Esophagus (tissue), 2 donors: ENCODE measurements around the gene PBX4. TPM values are rescaled to one million over a fixed set of nuclear protein-coding genes. Genes with fewer than 3 reads are reported as not detected.

Experiments
- H3K27ac ChIP-seq, 2 donors: one replicate each; pipeline ENCODE4 v1.5.1; 2013; ENCODE audit warnings: low read depth in 2 of 2, mild to moderate bottlenecking in 2 of 2, inconsistent platforms in 1 of 2, low read length in 1 of 2, moderate library complexity in 1 of 2
- H3K27me3 ChIP-seq, 2 donors: one replicate each; pipeline ENCODE4 v1.6.1; 2013; ENCODE audit warnings: low read length in 2 of 2, control low read depth in 1 of 2, mild to moderate bottlenecking in 1 of 2; ENCODE audit not compliant: insufficient read depth in 2 of 2, control insufficient read depth in 1 of 2
- H3K36me3 ChIP-seq, 2 donors: one replicate each; pipeline ENCODE4 v1.6.1; 2013; ENCODE audit warnings: low read length in 1 of 2; ENCODE audit not compliant: control insufficient read depth in 2 of 2, insufficient read depth in 2 of 2
- H3K4me1 ChIP-seq, 2 donors: one replicate each; pipeline ENCODE4 v1.6.1; 2013; ENCODE audit warnings: low read length in 1 of 2; ENCODE audit not compliant: control insufficient read depth in 2 of 2, insufficient read depth in 2 of 2
- H3K4me3 ChIP-seq, 2 donors: one replicate each; pipeline ENCODE4 v1.5.1; 2013; ENCODE audit warnings: low read length in 2 of 2, mild to moderate bottlenecking in 2 of 2, low read depth in 1 of 2, moderate library complexity in 1 of 2
- H3K9me3 ChIP-seq, 2 donors: one replicate each; pipeline ENCODE4 v1.6.1; 2013; ENCODE audit warnings: mild to moderate bottlenecking in 2 of 2, low read depth in 1 of 2, low read length in 1 of 2, moderate library complexity in 1 of 2; ENCODE audit not compliant: control insufficient read depth in 2 of 2, insufficient read depth in 1 of 2
- WGBS, 2 donors: extraction: QIAGEN DNeasy Blood & Tissue Kit; methylation state at CpG; one replicate each; pipeline ENCODE4 v1.1.7; 2013; 5-methylcytosine and 5-hydroxymethylcytosine counted together
- polyA plus RNA-seq, 2 donors: library from polyadenylated mRNA; stranded (reverse); fragments of 200-250 nt; gene quantifications; one replicate each; pipeline ENCODE4 v1.2.3, GENCODE V29; 2013
- donor health status: healthy with polysubstance abuse.
- donor health status: Bipolar disorder and iron deficiency.

The PBX4 gene
- polyA plus RNA-seq, 2 donors, result 1.4 to 3.9 TPM

GRCh38 chr19:19550972-19551852 lies 67.3 kb downstream of the PBX4 start:
- Histone ChIP-seq H3K4me1 (peaks cover 0 to 2% of the 10 kb centered on the region in 2 donors), H3K27ac (no peak overlapping the region), H3K36me3 (no peaks in the 10 kb centered on the region), H3K27me3 (no peaks in the 10 kb centered on the region), H3K9me3 (peaks cover 0 to 2% of the 10 kb centered on the region in 2 donors), H3K4me3 (no peak overlapping the region)
- WGBS, 2 donors, result 74 to 78% methylated on average over 10 of the region's 10 CpGs

DNA sequence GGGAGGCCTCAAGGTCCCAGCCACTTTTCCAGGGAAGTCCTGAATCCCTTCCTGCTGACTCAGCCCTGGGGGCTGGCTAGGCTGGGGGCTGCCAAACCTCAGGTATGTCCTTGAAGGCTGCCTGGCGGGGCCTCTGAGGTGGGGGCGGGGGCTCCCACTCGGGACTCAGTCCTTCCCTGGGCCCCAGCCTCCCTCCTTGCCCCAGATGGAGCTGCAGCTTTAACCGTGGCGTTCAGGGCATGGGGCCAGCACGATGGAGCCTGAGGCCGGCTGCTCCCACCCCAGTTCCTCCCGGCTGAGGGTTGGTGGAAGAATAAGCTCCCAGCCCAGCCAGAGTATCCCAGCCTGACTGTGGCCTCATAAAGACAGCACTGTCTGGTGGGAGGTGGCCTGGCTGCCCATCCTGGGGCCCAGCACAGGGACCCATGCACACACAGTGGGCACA lies 68.0 kb downstream of the PBX4 start:
- Histone ChIP-seq H3K4me1 (peaks cover 0 to 2% of the 10 kb centered on the region in 2 donors), H3K27me3 (no peaks in the 10 kb centered on the region), H3K27ac (no peak overlapping the region), H3K4me3 (no peak overlapping the region), H3K36me3 (no peaks in the 10 kb centered on the region), H3K9me3 (peaks cover 0 to 2% of the 10 kb centered on the region in 2 donors)
- WGBS, 2 donors, result 42 to 45% methylated on average over 8 of the region's 8 CpGs

DNA sequence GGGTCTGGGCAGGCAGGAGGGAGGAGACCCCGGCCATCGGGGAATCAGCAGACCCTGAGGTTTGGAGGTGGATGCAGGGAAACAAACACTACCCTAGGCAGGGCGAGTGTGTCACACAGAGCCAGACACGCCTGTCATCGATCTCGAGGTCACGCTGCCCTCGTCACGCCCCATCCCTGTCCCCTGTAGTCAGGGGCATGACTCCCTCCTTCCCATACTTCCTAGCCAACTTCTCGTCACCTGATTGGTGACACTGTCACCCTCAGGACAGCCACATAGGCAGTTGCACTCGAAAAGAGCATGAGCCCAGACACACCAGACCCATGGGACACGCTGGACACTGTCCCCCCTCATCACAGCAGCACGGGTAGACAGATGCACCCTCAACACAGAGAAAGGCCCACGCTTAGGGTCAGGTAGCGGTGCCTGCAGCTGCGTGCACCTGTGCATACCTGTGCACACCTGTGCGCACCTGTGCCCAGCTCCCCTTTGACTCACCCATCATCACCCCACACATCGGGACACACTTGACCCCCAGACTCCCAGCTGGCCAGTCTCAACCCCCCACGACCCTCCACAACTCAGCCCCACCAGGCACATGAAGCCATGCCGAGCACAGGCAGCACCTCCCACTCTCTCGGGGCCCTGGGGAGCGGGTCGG lies 68.6 kb downstream of the PBX4 start:
- no peaks in the 10 kb centered on the region for H3K27me3 ChIP-seq
- no peaks in the 10 kb centered on the region for H3K36me3 ChIP-seq
- peaks cover 0 to 2% of the 10 kb centered on the region in 2 donors for H3K9me3 ChIP-seq
- H3K27ac ChIP-seq, result no peak overlapping the region
- no peak overlapping the region for H3K4me3 ChIP-seq
- peaks cover 0 to 2% of the 10 kb centered on the region in 2 donors for H3K4me1 ChIP-seq
- WGBS, 2 donors, result 59 to 66% methylated on average over 23 of the region's 23 CpGs

- H3K4me1 ChIP-seq, result peaks cover 0 to 2% of the 10 kb centered on the region in 2 donors
Observed at GRCh38 chr19:19548915-19549759, 69.3 kb downstream of the PBX4 start.

GRCh38 chr19:19547674-19548336 lies 70.7 kb downstream of the PBX4 start:
- peaks cover 0 to 2% of the 10 kb centered on the region in 2 donors for H3K4me1 ChIP-seq
- no peak overlapping the region for H3K4me3 ChIP-seq
- no peaks in the 10 kb centered on the region for H3K27me3 ChIP-seq
- no peak overlapping the region for H3K27ac ChIP-seq
- H3K36me3 ChIP-seq, result no peaks in the 10 kb centered on the region
- peaks cover 0 to 2% of the 10 kb centered on the region in 2 donors for H3K9me3 ChIP-seq
- WGBS, 2 donors, result 36 to 44% methylated on average over 12 to 15 of the region's 15 CpGs

More at GRCh38 chr19:19548915-19549759, 69.3 kb downstream of the PBX4 start:
- 66 to 67% methylated on average over 13 of the region's 13 CpGs for WGBS, 2 donors
- Histone ChIP-seq H3K4me3 (no peak overlapping the region), H3K27ac (no peak overlapping the region), H3K9me3 (peaks cover 0 to 2% of the 10 kb centered on the region in 2 donors), H3K27me3 (no peaks in the 10 kb centered on the region), H3K36me3 (no peaks in the 10 kb centered on the region)

- no peaks in the 10 kb centered on the region for H3K27me3 ChIP-seq
- no peak overlapping the region for H3K4me3 ChIP-seq
- peaks cover 0 to 2% of the 10 kb centered on the region in 2 donors for H3K9me3 ChIP-seq
- H3K27ac ChIP-seq, result no peak overlapping the region
- 44 to 46% methylated on average over 19 of the region's 19 CpGs for WGBS, 2 donors
- H3K4me1 ChIP-seq, result peaks cover 0 to 2% of the 10 kb centered on the region in 2 donors
- H3K36me3 ChIP-seq, result no peaks in the 10 kb centered on the region
Observed at GRCh38 chr19:19546751-19547162, 71.7 kb downstream of the PBX4 start.

DNA sequence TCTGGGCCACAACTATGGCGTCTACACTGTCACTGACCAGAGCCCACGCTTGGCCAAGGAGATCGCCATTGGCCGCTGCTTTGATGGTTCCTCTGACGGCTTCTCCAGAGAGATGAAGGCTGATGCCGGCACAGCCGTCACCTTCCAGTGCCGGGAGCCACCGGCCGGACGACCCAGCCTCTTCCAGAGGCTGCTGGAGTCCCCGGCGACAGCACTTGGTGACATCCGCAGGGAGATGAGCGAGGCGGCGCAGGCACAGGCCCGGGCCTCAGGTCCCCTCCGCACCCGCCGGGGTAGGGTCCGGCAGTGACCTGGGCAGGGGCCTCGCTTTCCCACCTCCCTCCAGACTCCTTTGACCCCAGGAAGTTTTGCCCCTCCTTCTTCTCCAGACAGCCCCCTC lies 72.8 kb downstream of the PBX4 start:
- peaks cover 0 to 5% of the 10 kb centered on the region in 2 donors for H3K9me3 ChIP-seq
- no peak overlapping the region for H3K27ac ChIP-seq
- WGBS, 2 donors, result 92 to 93% methylated on average over 23 of the region's 23 CpGs
- H3K4me1 ChIP-seq, result peaks cover 2 to 7% of the 10 kb centered on the region in 2 donors
- H3K36me3 ChIP-seq, result no peaks in the 10 kb centered on the region
- no peak overlapping the region for H3K4me3 ChIP-seq
- H3K27me3 ChIP-seq, result no peaks in the 10 kb centered on the region

DNA sequence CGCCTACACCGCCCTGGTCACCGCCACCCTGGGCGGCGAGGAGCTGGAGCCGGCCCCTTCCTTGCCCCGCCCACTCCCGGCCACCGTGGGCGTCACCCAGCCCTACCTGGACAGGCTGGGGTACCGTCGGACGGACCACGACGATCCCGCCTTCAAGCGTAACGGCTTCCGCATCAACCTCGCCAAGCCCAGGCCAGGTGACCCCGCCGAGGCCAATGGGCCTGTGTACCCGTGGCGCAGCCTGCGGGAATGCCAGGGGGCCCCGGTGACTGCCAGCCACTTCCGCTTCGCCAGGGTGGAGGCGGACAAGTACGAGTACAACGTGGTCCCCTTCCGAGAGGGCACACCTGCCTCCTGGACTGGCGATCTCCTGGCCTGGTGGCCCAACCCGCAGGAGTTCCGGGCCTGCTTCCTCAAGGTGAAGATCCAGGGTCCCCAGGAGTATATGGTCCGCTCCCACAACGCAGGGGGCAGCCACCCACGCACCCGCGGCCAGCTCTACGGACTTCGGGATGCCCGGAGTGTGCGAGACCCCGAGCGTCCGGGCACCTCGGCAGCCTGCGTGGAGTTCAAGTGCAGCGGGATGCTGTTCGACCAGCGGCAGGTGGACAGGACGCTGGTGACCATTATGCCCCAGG lies 73.4 kb downstream of the PBX4 start:
- no peaks in the 10 kb centered on the region for H3K27me3 ChIP-seq
- H3K27ac ChIP-seq, result no peak overlapping the region
- no peak overlapping the region for H3K4me3 ChIP-seq
- H3K4me1 ChIP-seq, result peaks cover 2 to 11% of the 10 kb centered on the region in 2 donors
- peaks cover 0 to 7% of the 10 kb centered on the region in 2 donors for H3K9me3 ChIP-seq
- WGBS, 2 donors, result 89 to 93% methylated on average over 53 of the region's 53 CpGs
- H3K36me3 ChIP-seq, result no peaks in the 10 kb centered on the region
